Caco-2 (cell line): ENCODE measurements around the gene SPINT2. TPM values are rescaled to one million over a fixed set of nuclear protein-coding genes. Genes with fewer than 3 reads are reported as not detected.

Source experiments
- BruUV-seq: library from RNA; stranded (reverse); fragments of 400-500 nt; replicated peaks from 2 replicates; lab custom pipeline; 2021; lab: Mats Ljungman, UMichigan
- CTCF ChIA-PET: fragments of 300-600 bp; sonication (Branson Sonifier 250); formaldehyde crosslinking; loops from one replicate; lab custom pipeline; 2022; ENCODE audit warnings: antibody characterized with exemption; lab: Charles Lee
- POLR2A ChIA-PET: fragments of 300-600 bp; sonication (Branson Sonifier 250); formaldehyde crosslinking; loops from one replicate; lab custom pipeline; 2022; ENCODE audit warnings: antibody characterized with exemption; lab: Charles Lee
- DNase-seq, 2 experiments: peaks; one replicate each; pipeline versions ENCODE4 v3.0.0 to v3.0.0-alpha.2; 2020 to 2022
- H3K27me3 ChIP-seq: replicated peaks from 2 replicates; pipeline ENCODE4 v1.6.0; 2011; ENCODE audit warnings: low read length; ENCODE audit not compliant: control insufficient read depth, insufficient read depth
- H3K36me3 ChIP-seq: 2 replicates; pipeline ENCODE4 v1.5.1; 2011; ENCODE audit warnings: low read length; ENCODE audit not compliant: control insufficient read depth, insufficient read depth
- H3K4me1 ChIP-seq: fragments of 250-450 bp; sonication (Bioruptor Pico); 2 replicates; pipeline ENCODE4 v1.5.1; 2020; ENCODE audit warnings: mild to moderate bottlenecking
- H3K4me3 ChIP-seq: 2 replicates; pipeline ENCODE4 v1.5.1; 2011; ENCODE audit warnings: low read depth, mild to moderate bottlenecking, control low read depth, low read length
- H3K9me3 ChIP-seq: fragments of 250-450 bp; sonication (Bioruptor Pico); 2 replicates; pipeline ENCODE4 v1.5.1; 2020; ENCODE audit warnings: mild to moderate bottlenecking, moderate library complexity
- H3K27ac Mint-ChIP-seq: one replicate; pipeline ENCODE4 v1.8.0; 2022; ENCODE audit warnings: mixed read lengths; ENCODE audit not compliant: unreplicated experiment
- H3K27me3 Mint-ChIP-seq: one replicate; pipeline ENCODE4 v1.8.0; 2022; ENCODE audit warnings: mixed read lengths; ENCODE audit not compliant: insufficient read depth, unreplicated experiment
- H3K36me3 Mint-ChIP-seq: one replicate; pipeline ENCODE4 v1.8.0; 2022; ENCODE audit warnings: mild to moderate bottlenecking, mixed read lengths; ENCODE audit not compliant: insufficient read depth, unreplicated experiment
- H3K4me1 Mint-ChIP-seq: one replicate; pipeline ENCODE4 v1.8.0; 2022; ENCODE audit warnings: low read depth, mixed read lengths; ENCODE audit not compliant: unreplicated experiment
- H3K4me3 Mint-ChIP-seq: one replicate; pipeline ENCODE4 v1.8.0; 2022; ENCODE audit warnings: mild to moderate bottlenecking, moderate library complexity, mixed read lengths; ENCODE audit not compliant: unreplicated experiment
- H3K9me3 Mint-ChIP-seq: one replicate; pipeline ENCODE4 v1.8.0; 2022; ENCODE audit warnings: mixed read lengths; ENCODE audit not compliant: unreplicated experiment
- CTCF ChIP-seq, 2 experiments: fragments of 200-600 bp in 1 of 2; IDR thresholded peaks; 1 replicate in 1 of 2; 2 replicates in 1 of 2; pipeline versions ENCODE4 v1.5.1 to v1.8.0; 2011 to 2022; ENCODE audit warnings: antibody characterized with exemption in 1 of 2, control low read depth in 1 of 2, inconsistent platforms in 1 of 2, low read depth in 1 of 2, low read length in 1 of 2, mild to moderate bottlenecking in 1 of 2, moderate library complexity in 1 of 2; ENCODE audit not compliant: insufficient read depth in 1 of 2, severe bottlenecking in 1 of 2, unreplicated experiment in 1 of 2
- intact Hi-C: fragments of 100-400 bp; cut with micrococcal nuclease; formaldehyde crosslinking; loops from one replicate; pipeline ENCODE4 v1.10.0; 2022; ENCODE audit not compliant: unreplicated experiment
- total RNA-seq: library from RNA; stranded (reverse); gene quantifications from 2 replicates; pipeline ENCODE4 v1.2.3, GENCODE V29; 2022

Gene SPINT2
- total RNA-seq, 1 experiment from 2014 or later, result 748 TPM

GRCh38 chr19:38231918-38232317 lies 32.5 kb upstream of the SPINT2 start:
- Mint-ChIP-seq H3K27me3 (peaks cover 10% of the 10 kb centered on the region), H3K4me1 (peaks cover 5% of the 10 kb centered on the region), H3K27ac (no peak overlapping the region), H3K4me3 (no peak overlapping the region), H3K9me3 (no peaks in the 10 kb centered on the region), H3K36me3 (no peaks in the 10 kb centered on the region)
- CTCF ChIA-PET, result no interaction called here
- Histone ChIP-seq H3K4me1 (peaks cover 10% of the 10 kb centered on the region; the same call in 1 of the 2 replicates), H3K36me3 (no peaks in the 10 kb centered on the region), H3K27me3 (no peaks in the 10 kb centered on the region), H3K4me3 (no peak overlapping the region), H3K9me3 (no peaks in the 10 kb centered on the region)
- DNase-seq, result no peak
- TF ChIP-seq CTCF (IDR thresholded peaks at IDR 0.05; ENCODE audit: insufficient read depth in 1 of 2, low read depth in 1 of 2, low read length in 1 of 2, severe bottlenecking in 1 of 2, unreplicated experiment in 1 of 2), result no peak
- intact Hi-C loops, result no loop called here
- no TSS peak for BruUV-seq
- POLR2A ChIA-PET, result no interaction called here

- DNase-seq, result peak; percentile 80 to 90
- Histone ChIP-seq H3K4me3 (no peak overlapping the region), H3K27me3 (no peaks in the 10 kb centered on the region), H3K4me1 (peaks cover 7% of the 10 kb centered on the region; the same call in 1 of the 2 replicates), H3K36me3 (no peaks in the 10 kb centered on the region), H3K9me3 (no peaks in the 10 kb centered on the region)
- H3K36me3 Mint-ChIP-seq, result peaks cover 5% of the 10 kb centered on the region
- BruUV-seq, result no TSS peak
- peaks cover 8% of the 10 kb centered on the region for H3K27me3 Mint-ChIP-seq
- no peaks in the 10 kb centered on the region for H3K9me3 Mint-ChIP-seq
- peak; percentile 89 to 91 for TF ChIP-seq CTCF (IDR thresholded peaks at IDR 0.05; ENCODE audit: insufficient read depth in 1 of 2, low read depth in 1 of 2, low read length in 1 of 2, severe bottlenecking in 1 of 2, unreplicated experiment in 1 of 2)
- H3K4me3 Mint-ChIP-seq, result no peak overlapping the region
- ChIA-PET CTCF (interaction anchor here (0.6 to 1.7 kb wide), 4 partner anchors 9 to 169 kb away, joined by 3 to 12 read pairs (median 4); partner anchors contain the start of genes FAM98C and PSMD8), POLR2A (no interaction called here)
- H3K4me1 Mint-ChIP-seq, result peaks cover 5% of the 10 kb centered on the region
- intact Hi-C loops, result loop anchor here (1.0 to 2.0 kb wide), 2 partner anchors 102 to 169 kb away; partner anchors contain the start of genes CATSPERG and FAM98C
- no peak overlapping the region for H3K27ac Mint-ChIP-seq
Measured at GRCh38 chr19:38233740-38234251, 30.6 kb upstream of the SPINT2 start.

GRCh38 chr19:38234615-38235014 lies 29.8 kb upstream of the SPINT2 start:
- no peaks in the 10 kb centered on the region for H3K36me3 ChIP-seq
- Mint-ChIP-seq H3K27ac (no peak overlapping the region), H3K27me3 (peaks cover 8% of the 10 kb centered on the region), H3K9me3 (no peaks in the 10 kb centered on the region), H3K4me1 (peaks cover 5% of the 10 kb centered on the region), H3K36me3 (peaks cover 5% of the 10 kb centered on the region), H3K4me3 (no peak overlapping the region)
- ChIA-PET POLR2A (interaction anchor here (1.0 kb wide), 1 partner anchor 140 kb away, joined by 14 read pairs; the partner anchor contains the start of gene PSMD8), CTCF (interaction anchor here (0.5 to 1.7 kb wide), 7 partner anchors 9 to 203 kb away, joined by 3 to 12 read pairs (median 3); partner anchors contain the start of genes FAM98C and PSMD8)
- no TSS peak for BruUV-seq
- TF ChIP-seq CTCF (IDR thresholded peaks at IDR 0.05; ENCODE audit: insufficient read depth in 1 of 2, low read depth in 1 of 2, low read length in 1 of 2, severe bottlenecking in 1 of 2, unreplicated experiment in 1 of 2), result no peak
- H3K27me3 ChIP-seq, result no peaks in the 10 kb centered on the region
- H3K9me3 ChIP-seq, result no peaks in the 10 kb centered on the region
- H3K4me1 ChIP-seq, result peaks cover 5% of the 10 kb centered on the region; the same call in 1 of the 2 replicates
- H3K4me3 ChIP-seq, result no peak overlapping the region
- DNase-seq, result no peak
- intact Hi-C loops, result loop anchor here (2.0 kb wide), 1 partner anchor 168 kb away; the partner anchor contains the start of gene FAM98C
